Measurements from ENCODE around the gene KRTAP10-3. TPM values are rescaled to one million over a fixed set of nuclear protein-coding genes. Genes with fewer than 3 reads are reported as not detected.

KRTAP10-3 gene
- total RNA-seq, 1 experiment from 2014 or later, result not detected

DNA sequence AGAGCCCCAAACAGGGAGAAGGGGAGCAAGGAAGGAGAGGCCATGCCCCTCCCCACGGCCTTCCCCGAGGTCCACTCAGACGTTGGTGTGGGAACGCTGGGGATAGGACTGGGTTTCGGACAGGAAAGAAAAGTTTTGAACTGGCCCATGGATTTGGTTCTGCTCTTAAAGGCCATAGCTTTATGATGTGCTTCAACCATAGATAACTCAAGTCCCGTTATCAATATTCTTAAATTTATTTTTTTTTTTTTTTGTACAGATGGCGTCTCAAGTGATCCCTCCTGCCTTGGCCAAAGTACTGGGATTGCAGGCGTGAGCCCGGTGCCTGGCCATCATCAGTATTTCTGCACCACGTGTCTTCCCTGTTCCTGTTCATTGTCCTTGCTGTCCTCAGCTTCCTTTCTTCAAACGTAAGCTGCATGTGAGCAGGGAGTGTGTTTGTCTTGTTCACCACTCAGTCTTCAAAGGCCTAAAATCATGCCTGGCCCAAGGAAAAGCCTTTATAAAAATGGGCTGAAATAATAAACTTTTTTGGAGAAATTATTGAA is 17.8 kb downstream of the KRTAP10-3 start:
- no peaks in the 10 kb centered on the region for H3F3A ChIP-seq (ENCODE audit: low read length, unreplicated experiment)
- H3K9ac ChIP-seq (ENCODE audit: low read length), result no peak overlapping the region
- no peaks in the 10 kb centered on the region for H3K27me3 ChIP-seq (ENCODE audit: low read length)
- no peak overlapping the region for H3K4me2 ChIP-seq (ENCODE audit: low read length)
- no peaks in the 10 kb centered on the region for H3K9me2 ChIP-seq (replicated peaks; ENCODE audit: low read length)
- H3K27ac ChIP-seq (ENCODE audit: low read length), result no peak overlapping the region
- H3K9me3 ChIP-seq (ENCODE audit: low read length), result peaks cover 10% of the 10 kb centered on the region; the same call in 1 of the 2 replicates
- ATAC-seq, result no peak
- no peak for DNase-seq
- H3K4me1 ChIP-seq (ENCODE audit: insufficient read depth, low read length), result no peaks in the 10 kb centered on the region
- CTCF ChIA-PET, result no interaction called here
- no TSS peak for BruUV-seq (replicated peaks)
- no peak overlapping the region for H2AFZ ChIP-seq (ENCODE audit: low read length)
- intact Hi-C loops (cut with micrococcal nuclease), result no loop called here
- H3K79me2 ChIP-seq (ENCODE audit: low read length), result no peaks in the 10 kb centered on the region
- H3K36me3 ChIP-seq (ENCODE audit: low read depth, low read length), result no peaks in the 10 kb centered on the region
- TF ChIP-seq, protein P1, sequence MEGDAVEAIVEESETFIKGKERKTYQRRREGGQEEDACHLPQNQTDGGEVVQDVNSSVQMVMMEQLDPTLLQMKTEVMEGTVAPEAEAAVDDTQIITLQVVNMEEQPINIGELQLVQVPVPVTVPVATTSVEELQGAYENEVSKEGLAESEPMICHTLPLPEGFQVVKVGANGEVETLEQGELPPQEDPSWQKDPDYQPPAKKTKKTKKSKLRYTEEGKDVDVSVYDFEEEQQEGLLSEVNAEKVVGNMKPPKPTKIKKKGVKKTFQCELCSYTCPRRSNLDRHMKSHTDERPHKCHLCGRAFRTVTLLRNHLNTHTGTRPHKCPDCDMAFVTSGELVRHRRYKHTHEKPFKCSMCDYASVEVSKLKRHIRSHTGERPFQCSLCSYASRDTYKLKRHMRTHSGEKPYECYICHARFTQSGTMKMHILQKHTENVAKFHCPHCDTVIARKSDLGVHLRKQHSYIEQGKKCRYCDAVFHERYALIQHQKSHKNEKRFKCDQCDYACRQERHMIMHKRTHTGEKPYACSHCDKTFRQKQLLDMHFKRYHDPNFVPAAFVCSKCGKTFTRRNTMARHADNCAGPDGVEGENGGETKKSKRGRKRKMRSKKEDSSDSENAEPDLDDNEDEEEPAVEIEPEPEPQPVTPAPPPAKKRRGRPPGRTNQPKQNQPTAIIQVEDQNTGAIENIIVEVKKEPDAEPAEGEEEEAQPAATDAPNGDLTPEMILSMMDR (conservative IDR thresholded peaks at IDR 0.05; ENCODE audit: low read depth, low read length), result no peak
- no peak for TF ChIP-seq EZH2 (IDR thresholded peaks at IDR 0.05; ENCODE audit: low read length, unreplicated experiment)
- no peak for TF ChIP-seq EZH2phosphoT487 (IDR thresholded peaks at IDR 0.05; ENCODE audit: borderline replicate concordance, low read length)
- POLR2A ChIA-PET (ENCODE audit: unreplicated experiment), result no interaction called here
- H4K20me1 ChIP-seq (ENCODE audit: low read length), result no peaks in the 10 kb centered on the region
- H3K4me3 ChIP-seq (ENCODE audit: low read length), result no peak overlapping the region

GRCh38 chr21:44539991-44540666 is 18.5 kb downstream of the KRTAP10-3 start, which contains the start of gene KRTAP10-1:
KRTAP10-1 (minus strand) TSS chr21:44540195; CDS start chr21:44540150, 45 bp downstream.
- BruUV-seq (replicated peaks), result no TSS peak
- Histone ChIP-seq H2AFZ (ENCODE audit: low read length) (no peak within 1 kb of the TSS), H3K36me3 (ENCODE audit: low read depth, low read length) (no peaks in the 10 kb centered on the region), H3K9me2 (replicated peaks; ENCODE audit: low read length) (no peaks in the 10 kb centered on the region), H3K9me3 (ENCODE audit: low read length) (peaks cover 10% of the 10 kb centered on the region; the same call in 1 of the 2 replicates), H3K4me2 (ENCODE audit: low read length) (no peak within 1 kb of the TSS), H4K20me1 (ENCODE audit: low read length) (no peaks in the 10 kb centered on the region), H3K9ac (ENCODE audit: low read length) (no peak within 1 kb of the TSS), H3K27ac (ENCODE audit: low read length) (no peak within 1 kb of the TSS), H3F3A (ENCODE audit: low read length, unreplicated experiment) (no peaks in the 10 kb centered on the region), H3K79me2 (ENCODE audit: low read length) (no peaks in the 10 kb centered on the region), H3K4me3 (ENCODE audit: low read length) (no peak within 1 kb of the TSS), H3K4me1 (ENCODE audit: insufficient read depth, low read length) (no peaks in the 10 kb centered on the region), H3K27me3 (ENCODE audit: low read length) (no peaks in the 10 kb centered on the region)
- ChIA-PET CTCF (no interaction called here), POLR2A (ENCODE audit: unreplicated experiment) (no interaction called here)
- ATAC-seq, result no peak
- DNase-seq, result no peak
- no peak for TF ChIP-seq EZH2phosphoT487 (IDR thresholded peaks at IDR 0.05; ENCODE audit: borderline replicate concordance, low read length)
- TF ChIP-seq EZH2 (IDR thresholded peaks at IDR 0.05; ENCODE audit: low read length, unreplicated experiment), result no peak
- TF ChIP-seq, protein P1 (conservative IDR thresholded peaks at IDR 0.05; ENCODE audit: low read depth, low read length), result no peak
- intact Hi-C loops (cut with micrococcal nuclease), result no loop called here

DNA sequence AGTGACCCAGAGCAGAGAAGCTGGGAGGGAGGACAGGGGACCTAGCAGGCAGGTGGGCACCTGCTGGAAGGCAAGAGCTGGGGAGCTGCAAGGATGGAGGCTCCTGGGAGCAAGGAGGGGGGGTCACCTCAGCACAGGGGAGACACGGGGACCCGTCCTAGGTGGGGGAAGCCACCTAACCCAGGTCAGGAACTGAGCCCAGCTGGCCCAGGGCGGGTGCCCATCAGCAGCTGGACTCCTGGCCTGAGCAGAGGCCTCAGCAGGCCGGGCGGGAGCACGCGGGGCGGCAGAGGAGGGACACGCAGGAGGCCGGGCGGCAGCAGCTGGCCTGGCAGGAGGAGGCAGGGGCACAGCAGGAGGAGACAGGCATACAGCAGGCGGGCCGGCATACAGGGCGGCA is 19.5 kb downstream of the KRTAP10-3 start:
- Histone ChIP-seq H3F3A (ENCODE audit: low read length, unreplicated experiment) (no peaks in the 10 kb centered on the region), H3K27me3 (ENCODE audit: low read length) (no peaks in the 10 kb centered on the region), H3K36me3 (ENCODE audit: low read depth, low read length) (no peaks in the 10 kb centered on the region), H3K4me2 (ENCODE audit: low read length) (no peak overlapping the region), H2AFZ (ENCODE audit: low read length) (no peak overlapping the region), H3K79me2 (ENCODE audit: low read length) (no peaks in the 10 kb centered on the region), H3K27ac (ENCODE audit: low read length) (no peak overlapping the region), H4K20me1 (ENCODE audit: low read length) (no peaks in the 10 kb centered on the region), H3K4me3 (ENCODE audit: low read length) (no peak overlapping the region), H3K9me2 (replicated peaks; ENCODE audit: low read length) (no peaks in the 10 kb centered on the region), H3K4me1 (ENCODE audit: insufficient read depth, low read length) (no peaks in the 10 kb centered on the region), H3K9me3 (ENCODE audit: low read length) (peaks cover 10% of the 10 kb centered on the region; the same call in 1 of the 2 replicates), H3K9ac (ENCODE audit: low read length) (no peak overlapping the region)
- ATAC-seq, result no peak
- ChIA-PET POLR2A (ENCODE audit: unreplicated experiment) (no interaction called here), CTCF (no interaction called here)
- BruUV-seq (replicated peaks), result no TSS peak
- no peak for DNase-seq
- no peak for TF ChIP-seq EZH2phosphoT487 (IDR thresholded peaks at IDR 0.05; ENCODE audit: borderline replicate concordance, low read length)
- no peak for TF ChIP-seq EZH2 (IDR thresholded peaks at IDR 0.05; ENCODE audit: low read length, unreplicated experiment)
- TF ChIP-seq, protein P1 (conservative IDR thresholded peaks at IDR 0.05; ENCODE audit: low read depth, low read length), result no peak
- intact Hi-C loops (cut with micrococcal nuclease), result no loop called here

All from PC-3 (cell line).